HepG2 (cell line): Measurements from ENCODE around the gene CCND2. TPM values are rescaled to one million over a fixed set of nuclear protein-coding genes. Genes with fewer than 3 reads are reported as not detected.

Experiments used
- ATAC-seq: fragments of 200-7000 bp; cut with Tn5 transposase; 3 replicates; pipeline ENCODE4 v1.9.1; 2020; ENCODE audit warnings: mild to moderate bottlenecking, moderate library complexity
- BruUV-seq: library from RNA; stranded (reverse); fragments of 400-500 nt; replicated peaks from 2 replicates; lab custom pipeline; 2021; lab: Mats Ljungman, UMichigan
- CTCF ChIA-PET: fragments of 300-600 bp; formaldehyde crosslinking; extraction: SDS; loops from one replicate; lab custom pipeline; 2021; ENCODE audit warnings: low total read pairs, inconsistent platforms, low intra/inter-chr PET ratio; lab: Yijun Ruan, JAX
- POLR2A ChIA-PET: fragments of 350-600 bp; sonication (Branson Sonifier 250); formaldehyde crosslinking; loops from one replicate; lab custom pipeline; 2020; ENCODE audit warnings: antibody characterized with exemption, inconsistent platforms; lab: Yijun Ruan, JAX
- DNase-seq: peaks from one replicate; pipeline ENCODE4 v3.0.0-alpha.2; 2015; ENCODE audit warnings: low spot score
- FAIRE-seq: peaks from 3 replicates; lab custom pipeline; 2011; peaks lifted over from hg19 to GRCh38; lab: Jason Lieb, UNC
- H2AFZ ChIP-seq: one replicate; pipeline ENCODE4 v1.6.1; 2011; ENCODE audit warnings: low read length, inconsistent platforms
- H3K27ac ChIP-seq: fragments of 300-600 bp; 3 replicates; pipeline ENCODE4 v1.8.0; 2011; ENCODE audit warnings: mixed run types, mild to moderate bottlenecking, mixed read lengths, low read length, inconsistent platforms; ENCODE audit not compliant: insufficient read depth; ENCODE audit errors: extremely low read length
- H3K27me3 ChIP-seq, 2 experiments: fragments of 200-600 bp in 1 of 2; 2 replicates in 1 of 2; 3 replicates in 1 of 2; pipeline versions ENCODE4 v1.6.0 to v1.8.0; 2011; ENCODE audit warnings: low read length in 2 of 2, mild to moderate bottlenecking in 2 of 2, moderate library complexity in 2 of 2, inconsistent platforms in 1 of 2; ENCODE audit not compliant: insufficient read depth in 2 of 2, control insufficient read depth in 1 of 2
- H3K36me3 ChIP-seq, 2 experiments: fragments of 200-600 bp in 1 of 2; replicated peaks in 1 of 2; 2 replicates in 1 of 2; 3 replicates in 1 of 2; pipeline versions ENCODE4 v1.5.1 to v1.8.0; 2011; ENCODE audit warnings: low read length in 2 of 2, inconsistent platforms in 1 of 2; ENCODE audit not compliant: insufficient read depth in 2 of 2, control insufficient read depth in 1 of 2
- H3K4me1 ChIP-seq: 2 replicates; pipeline ENCODE4 v1.5.1; 2012; ENCODE audit warnings: low read length, inconsistent platforms; ENCODE audit not compliant: insufficient read depth
- H3K4me2 ChIP-seq: 2 replicates; pipeline ENCODE4 v1.6.0; 2011; ENCODE audit warnings: low read depth, low read length, inconsistent platforms
- H3K4me3 ChIP-seq, 3 experiments: fragments of 200-600 bp in 1 of 3; sonication (generic), shearing (Covaris generic) in 1 of 3; replicated peaks in 1 of 3; 2 replicates each; pipeline ENCODE4 v1.5.1; 2011 to 2016; ENCODE audit warnings: low read length in 3 of 3, inconsistent platforms in 2 of 3, low read depth in 2 of 3, mild to moderate bottlenecking in 2 of 3, control low read depth in 1 of 3, mixed read lengths in 1 of 3; ENCODE audit not compliant: insufficient read depth in 1 of 3
- H3K79me2 ChIP-seq: one replicate; pipeline ENCODE4 v1.6.1; 2011; ENCODE audit warnings: low read length, inconsistent platforms; ENCODE audit not compliant: insufficient read depth
- H3K9ac ChIP-seq: 2 replicates; pipeline ENCODE4 v1.6.0; 2011; ENCODE audit warnings: mild to moderate bottlenecking, low read depth, low read length, inconsistent platforms; ENCODE audit not compliant: insufficient read depth
- H3K9me3 ChIP-seq: 2 replicates; pipeline ENCODE4 v1.5.1; 2012; ENCODE audit warnings: mild to moderate bottlenecking, low read length
- H4K20me1 ChIP-seq: 2 replicates; pipeline ENCODE4 v1.6.0; 2011; ENCODE audit warnings: inconsistent platforms, mild to moderate bottlenecking, low read length, moderate library complexity; ENCODE audit not compliant: insufficient read depth
- CENPT ChIP-seq: sonication (generic); formaldehyde crosslinking; IDR thresholded peaks from 2 replicates; pipeline ENCODE4 v1.8.0; 2022; ENCODE audit warnings: low read depth, mild to moderate bottlenecking, moderate library complexity, missing genetic modification reagents
- HNF1A ChIP-seq, 2 experiments: sonication (generic) in 1 of 2; formaldehyde crosslinking in 1 of 2; IDR thresholded peaks; 2 replicates each; pipeline versions ENCODE4 v1.4.0 to v1.6.1; 2016 to 2020; ENCODE audit warnings: borderline replicate concordance in 1 of 2, low read depth in 1 of 2, mild to moderate bottlenecking in 1 of 2, missing genetic modification reagents in 1 of 2
- JARID2 ChIP-seq: sonication (generic); formaldehyde crosslinking; IDR thresholded peaks from 2 replicates; pipeline ENCODE4 v1.8.1; 2023; ENCODE audit warnings: missing genetic modification reagents, inconsistent platforms; ENCODE audit not compliant: insufficient replicate concordance
- JUN ChIP-seq: sonication (generic); formaldehyde crosslinking; IDR thresholded peaks from 2 replicates; pipeline ENCODE4 v1.4.0; 2020; ENCODE audit warnings: mild to moderate bottlenecking, missing genetic modification reagents
- MEIS1 ChIP-seq: sonication (generic); formaldehyde crosslinking; IDR thresholded peaks from 2 replicates; pipeline ENCODE4 v1.9.0; 2021; ENCODE audit warnings: mild to moderate bottlenecking, missing genetic modification reagents, moderate library complexity, borderline replicate concordance
- MEIS2 ChIP-seq: sonication (generic); formaldehyde crosslinking; IDR thresholded peaks from 2 replicates; pipeline ENCODE4 v1.9.0; 2021; ENCODE audit warnings: mild to moderate bottlenecking, missing genetic modification reagents
- NR2F1 ChIP-seq, 2 experiments: fragments of 450-650 bp in 1 of 2; formaldehyde crosslinking in 1 of 2; IDR thresholded peaks; 2 replicates each; pipeline versions ENCODE4 v1.5.0 to v1.6.1; 2016 to 2020; ENCODE audit warnings: mild to moderate bottlenecking in 1 of 2, missing compliant biosample characterization in 1 of 2, missing genetic modification reagents in 1 of 2, moderate library complexity in 1 of 2
- TARDBP ChIP-seq: sonication (generic); formaldehyde crosslinking; IDR thresholded peaks from 2 replicates; pipeline ENCODE4 v1.8.0; 2022; ENCODE audit warnings: mild to moderate bottlenecking, missing genetic modification reagents
- TSC22D2 ChIP-seq: sonication (generic); formaldehyde crosslinking; IDR thresholded peaks from 2 replicates; pipeline ENCODE4 v1.5.1; 2020; ENCODE audit warnings: missing genetic modification reagents, mild to moderate bottlenecking, borderline replicate concordance
- ZNF331 ChIP-seq: sonication (generic); formaldehyde crosslinking; IDR thresholded peaks from 2 replicates; pipeline ENCODE4 v1.4.0; 2020; ENCODE audit warnings: missing genetic modification reagents
- ZNF431 ChIP-seq: sonication (generic); formaldehyde crosslinking; IDR thresholded peaks from 2 replicates; pipeline ENCODE4 v1.9.0; 2022; ENCODE audit warnings: missing genetic modification reagents, low read depth, mild to moderate bottlenecking, borderline replicate concordance
- ZNF564 ChIP-seq: sonication (generic); formaldehyde crosslinking; IDR thresholded peaks from 2 replicates; pipeline ENCODE4 v1.8.1; 2023; ENCODE audit warnings: mild to moderate bottlenecking, missing genetic modification reagents
- ZNF703 ChIP-seq: sonication (generic); formaldehyde crosslinking; IDR thresholded peaks from 2 replicates; pipeline ENCODE4 v1.5.1; 2020; ENCODE audit warnings: missing genetic modification reagents, mild to moderate bottlenecking, moderate library complexity, borderline replicate concordance
- ZNF792 ChIP-seq: IDR thresholded peaks from 2 replicates; pipeline ENCODE4 v1.6.1; 2016
- WGBS: methylation state at CpG from one replicate; pipeline ENCODE4 v1.1.6; 2017; ENCODE audit warnings: low lambda C conversion rate; 5-methylcytosine and 5-hydroxymethylcytosine counted together
- in situ Hi-C: cut with HindIII; loops from 2 replicates; pipeline ENCODE4 v1.10.0; 2017; ENCODE audit warnings: low pct_unique_long_range_greater_than_20kb; ENCODE audit not compliant: extremely low pct_ligation_motif_present
- intact Hi-C: fragments of 100-400 bp; cut with micrococcal nuclease; formaldehyde crosslinking; loops from one replicate; pipeline ENCODE4 v1.10.0; 2022; ENCODE audit not compliant: unreplicated experiment
- polyA plus RNA-seq, 8 experiments: library from polyadenylated mRNA; depleted of rRNA in 3 of 8; stranded (reverse) in 7 of 8; unstranded in 1 of 8; fragments of >200 nt; fragmentation: Illumina TruSeq in 4 of 8; extraction: Trizol in 4 of 8; gene quantifications; 2 replicates each; pipeline versions ENCODE4 v1.2.1 to v1.2.3, GENCODE V29; 2011 to 2016; ENCODE audit warnings: low read depth in 4 of 8, missing spikeins in 1 of 8, mixed read lengths in 1 of 8; ENCODE audit not compliant: insufficient read depth in 1 of 8
- total RNA-seq, 5 experiments: library from RNA; depleted of rRNA; stranded (reverse); fragments of >200 nt; fragmentation: Illumina TruSeq; extraction: Trizol; gene quantifications; 2 replicates each; pipeline ENCODE4 v1.2.3, GENCODE V29; 2016; ENCODE audit warnings: low read depth in 1 of 5

CCND2 gene
- total and polyA plus RNA-seq, 2 of the 13 experiments (the other 11 are each of a cell fraction or from before 2014, with no cell fraction given): 0.61 to 1.4 TPM

DNA sequence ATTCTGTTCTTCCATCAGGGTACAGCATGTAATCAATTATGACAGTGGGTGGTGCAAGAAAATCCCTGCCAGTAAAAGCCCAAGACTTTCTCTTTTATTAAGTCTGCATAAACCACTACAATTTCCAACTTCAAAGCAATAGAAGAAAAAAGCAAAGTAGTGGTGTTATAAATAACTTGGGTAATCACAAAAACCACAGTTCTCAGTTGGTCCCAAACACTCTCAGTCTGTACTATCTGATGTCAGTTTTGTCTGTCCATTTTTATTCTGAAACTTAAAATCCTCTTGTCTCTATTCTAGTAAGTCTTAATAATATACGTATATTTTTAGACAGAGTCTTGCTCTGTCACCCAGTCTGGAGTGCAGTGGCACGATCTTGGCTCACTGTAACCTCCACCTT is 38.7 kb downstream of the CCND2 start (continued):
- TF ChIP-seq JARID2 (CRISPR knock-in tag) (no peak), ZNF431 (no peak)

- ATAC-seq (peak; percentile 41; the same call in 2 of the 3 replicates), FAIRE-seq (no peak), DNase-seq (no peak)
- CTCF ChIA-PET: interaction anchor here (0.7 kb wide), 1 partner anchor 13 kb away, joined by 3 read pairs; no protein-coding TSS in a partner anchor
- in situ Hi-C loops (no loop called here), intact Hi-C loops (no loop called here)
- H3K27ac ChIP-seq: peak overlapping the region; percentile 62
- peak overlapping the region; percentile 74 for H3K9ac ChIP-seq
- H4K20me1 ChIP-seq: no peaks in the 10 kb centered on the region
- H3K79me2 ChIP-seq: peaks cover 12% of the 10 kb centered on the region
- 0% methylated on average over 6 of the region's 13 CpGs for WGBS
- peaks cover 31% of the 10 kb centered on the region for H3K4me1 ChIP-seq
- peak overlapping the region; percentile 98 for H3K4me2 ChIP-seq
- H3K9me3 ChIP-seq: no peaks in the 10 kb centered on the region
- TSS peak; percentile 99 for BruUV-seq
- H3K36me3 ChIP-seq: no peaks in the 10 kb centered on the region
- H3K4me3 ChIP-seq: peak overlapping the region; percentile 68 to 87 (median 70)
- POLR2A ChIA-PET: interaction anchor here (0.8 kb wide), 1 partner anchor 328 kb away, joined by 3 read pairs; the partner anchor contains the start of genes AKAP3 and NDUFA9
- peak overlapping the region; percentile 35 for H2AFZ ChIP-seq
- H3K27me3 ChIP-seq: peaks cover 0 to 6% of the 10 kb centered on the region in 2 experiments; a peak in 1 of 5 replicates
- TF ChIP-seq ZNF703 (CRISPR knock-in tag) (no peak), MEIS1 (CRISPR knock-in tag) (no peak), ZNF331 (no peak), CENPT (CRISPR knock-in tag) (no peak), JUN (CRISPR knock-in tag) (no peak), ZNF792 (no peak), ZNF564 (CRISPR knock-in tag) (no peak), TARDBP (CRISPR knock-in tag) (no peak), HNF1A (IDR thresholded peaks at IDR 0.05; ENCODE audit: low read depth) (no peak), HNF1A (CRISPR knock-in tag; IDR thresholded peaks at IDR 0.05; ENCODE audit: borderline replicate concordance) (no peak), MEIS2 (CRISPR knock-in tag) (no peak), TSC22D2 (CRISPR knock-in tag) (no peak), NR2F1 (CRISPR knock-in tag; IDR thresholded peaks at IDR 0.05) (no peak)
Observed at GRCh38 chr12:4320497-4320852, 46.9 kb downstream of the CCND2 start.
